ENCODE data around the gene ARHGAP22. TPM values are rescaled to one million over a fixed set of nuclear protein-coding genes. Genes with fewer than 3 reads are reported as not detected.

The ARHGAP22 gene
- total and polyA plus RNA-seq, 2 of the 4 experiments (the other 2 are of a cell fraction) = 28.3 to 30.2 TPM

DNA sequence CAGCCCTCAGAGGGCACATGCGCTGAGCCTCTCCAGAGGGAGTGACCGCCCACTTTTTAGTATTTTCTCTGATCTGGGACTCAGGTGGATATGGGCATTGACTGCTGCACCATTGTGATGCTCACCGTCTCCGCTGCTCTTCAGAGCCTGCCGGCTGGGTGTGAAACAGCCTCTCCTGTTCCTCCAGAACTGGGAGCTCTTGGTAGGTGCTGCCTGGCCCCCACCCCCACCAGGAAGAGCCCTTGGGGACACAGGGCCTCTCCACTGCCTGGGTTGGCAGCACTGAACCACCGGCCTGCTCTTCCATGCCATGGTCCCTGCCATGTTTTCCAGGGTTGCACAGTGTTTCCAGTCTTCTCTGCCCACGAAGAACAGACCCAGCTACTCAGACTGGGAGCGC, 36.3 kb downstream of the ARHGAP22 start:
- H2BK20ac ChIP-seq (ENCODE audit: low read depth, low read length) = no peak overlapping the region
- ATAC-seq (ENCODE audit: low read depth) = no peak
- H3K9ac ChIP-seq (ENCODE audit: low read depth, low read length) = no peak overlapping the region
- H3K4me2 ChIP-seq (ENCODE audit: low read depth, low read length) = no peak overlapping the region
- H3K9me3 ChIP-seq (ENCODE audit: control insufficient read depth, insufficient read depth, low read length) = no peaks in the 10 kb centered on the region
- no peak overlapping the region for H3K27ac ChIP-seq (ENCODE audit: insufficient read depth, low read length)
- POLR2A ChIA-PET (ENCODE audit: unreplicated experiment) = no interaction called here
- no peak overlapping the region for H4K91ac ChIP-seq (ENCODE audit: insufficient read depth, low read depth, low read length)
- CTCF ChIA-PET = no interaction called here
- in situ Hi-C loops (cut with MboI; ENCODE audit: low sequenced_read_pairs) = loop anchor here (25.0 kb wide), 1 partner anchor 944 kb away; no protein-coding TSS in a partner anchor
- no peak for DNase-seq
- no peak overlapping the region for H3K14ac ChIP-seq (replicated peaks; ENCODE audit: low read depth, low read length)
- no peak overlapping the region for H3K56ac ChIP-seq (ENCODE audit: extremely low read depth, insufficient read depth, low read length)
- H2AFZ ChIP-seq (replicated peaks; ENCODE audit: low read length, poor library complexity) = no peak overlapping the region
- no peak overlapping the region for H2BK15ac ChIP-seq (ENCODE audit: low read depth, low read length)
- no peaks in the 10 kb centered on the region for H3K36me3 ChIP-seq (ENCODE audit: control insufficient read depth, insufficient read depth, low read length)
- 96% methylated on average over 3 of the region's 8 CpGs; no CpG with 5 or more reads in 1 of the 2 experiments for WGBS, 2 experiments (ENCODE audit: extremely low coverage in 2 of 2, insufficient read length in 1 of 2)
- dilution Hi-C loops (cut with HindIII; ENCODE audit: low sequenced_read_pairs, unreplicated experiment) = no loop called here
- no peaks in the 10 kb centered on the region for H3K4me1 ChIP-seq (ENCODE audit: control insufficient read depth, insufficient read depth, low read length)
- H3K79me1 ChIP-seq (ENCODE audit: low read depth in 1 of 2, low read length in 2 of 2) = peaks cover 42 to 85% of the 10 kb centered on the region in 2 experiments; a peak in 3 of 4 replicates
- intact Hi-C loops (cut with micrococcal nuclease) = no loop called here
- H2AK9ac ChIP-seq (replicated peaks; ENCODE audit: low read depth, low read length, poor library complexity) = no peak overlapping the region
- H2BK5ac ChIP-seq (ENCODE audit: low read depth, low read length, poor library complexity, severe bottlenecking) = no peak overlapping the region
- no TSS peak for BruUV-seq (replicated peaks)
- no peak overlapping the region for H4K8ac ChIP-seq (ENCODE audit: low read depth in 2 of 2, low read length in 2 of 2)
- H2BK120ac ChIP-seq (ENCODE audit: low read depth, low read length) = no peak overlapping the region
- H4K5ac ChIP-seq (ENCODE audit: low read depth, low read length) = no peak overlapping the region
- TF ChIP-seq CTCF (conservative IDR thresholded peaks at IDR 0.05; ENCODE audit: low read depth, low read length) = no peak
- TF ChIP-seq FOS (IDR thresholded peaks at IDR 0.05; ENCODE audit: low read depth, low read length) = no peak
- no peak for TF ChIP-seq CEBPB (IDR thresholded peaks at IDR 0.05; ENCODE audit: low read depth, low read length)
- TF ChIP-seq MAFK (IDR thresholded peaks at IDR 0.05; ENCODE audit: low read depth, low read length) = no peak
- no peak for TF ChIP-seq POLR2A (IDR thresholded peaks at IDR 0.05; ENCODE audit: low read depth, low read length)
- TF ChIP-seq RAD21 (IDR thresholded peaks at IDR 0.05; ENCODE audit: low read length) = no peak
- no peak for TF ChIP-seq CHD1 (IDR thresholded peaks at IDR 0.05; ENCODE audit: low read depth, low read length)
- TF ChIP-seq NFE2L2 (IDR thresholded peaks at IDR 0.05; ENCODE audit: low read depth, low read length) = no peak
- TF ChIP-seq RCOR1 (IDR thresholded peaks at IDR 0.05; ENCODE audit: insufficient replicate concordance, low read length) = no peak
- no peak for TF ChIP-seq MAZ (IDR thresholded peaks at IDR 0.05; ENCODE audit: borderline replicate concordance, low read depth, low read length)
- no peak for TF ChIP-seq USF2 (IDR thresholded peaks at IDR 0.05; ENCODE audit: low read depth, low read length)
- TF ChIP-seq RFX5 (IDR thresholded peaks at IDR 0.05; ENCODE audit: low read depth, low read length) = no peak
- no peak for TF ChIP-seq BHLHE40 (IDR thresholded peaks at IDR 0.05; ENCODE audit: low read depth, low read length)
- TF ChIP-seq SMC3 (IDR thresholded peaks at IDR 0.05; ENCODE audit: low read depth, low read length) = no peak
- no peak for TF ChIP-seq MXI1 (IDR thresholded peaks at IDR 0.05; ENCODE audit: borderline replicate concordance, low read depth, low read length)
- TF ChIP-seq, protein P1, sequence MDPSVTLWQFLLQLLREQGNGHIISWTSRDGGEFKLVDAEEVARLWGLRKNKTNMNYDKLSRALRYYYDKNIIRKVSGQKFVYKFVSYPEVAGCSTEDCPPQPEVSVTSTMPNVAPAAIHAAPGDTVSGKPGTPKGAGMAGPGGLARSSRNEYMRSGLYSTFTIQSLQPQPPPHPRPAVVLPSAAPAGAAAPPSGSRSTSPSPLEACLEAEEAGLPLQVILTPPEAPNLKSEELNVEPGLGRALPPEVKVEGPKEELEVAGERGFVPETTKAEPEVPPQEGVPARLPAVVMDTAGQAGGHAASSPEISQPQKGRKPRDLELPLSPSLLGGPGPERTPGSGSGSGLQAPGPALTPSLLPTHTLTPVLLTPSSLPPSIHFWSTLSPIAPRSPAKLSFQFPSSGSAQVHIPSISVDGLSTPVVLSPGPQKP (IDR thresholded peaks at IDR 0.05; ENCODE audit: borderline replicate concordance, low read depth, low read length) = no peak
- no peak overlapping the region for H3K23ac ChIP-seq (ENCODE audit: low read depth, low read length)
- H3K9me1 ChIP-seq (ENCODE audit: insufficient read depth, low read length) = peaks cover 24% of the 10 kb centered on the region
- no peak overlapping the region for H3K18ac ChIP-seq (ENCODE audit: low read depth, low read length)
- H3K4ac ChIP-seq (ENCODE audit: low read depth, low read length) = no peak overlapping the region
- no peaks in the 10 kb centered on the region; the same call in 1 of the 2 replicates for H4K20me1 ChIP-seq (ENCODE audit: insufficient read depth, low read length)
- no peak overlapping the region for H3K4me3 ChIP-seq (ENCODE audit: insufficient read depth, low read depth, low read length)
- H3K27me3 ChIP-seq (ENCODE audit: control insufficient read depth, insufficient read depth, low read length) = no peaks in the 10 kb centered on the region
- H2AK5ac ChIP-seq (ENCODE audit: low read depth, low read length) = no peak overlapping the region

All from IMR-90 (cell line).